Testis (tissue), 2 donors: ENCODE measurements around the gene WBP2.

Experiments
- POLR2A ChIP-seq: fragments of 450-650 bp; IDR thresholded peaks from one replicate; pipeline ENCODE4 v1.6.1; 2017; ENCODE audit warnings: antibody characterized with exemption, mild to moderate bottlenecking, moderate library complexity
- TF ChIP-seq, protein P1 (sequence below), 3 experiments: fragments of 450-650 bp in 2 of 3; fragments of 200-600 bp in 1 of 3; sonication (generic) in 1 of 3; IDR thresholded peaks; one replicate each; pipeline ENCODE4 v1.5.1; 2016 to 2019; ENCODE audit warnings: antibody characterized with exemption in 3 of 3, mild to moderate bottlenecking in 2 of 3, moderate library complexity in 1 of 3

DNA sequence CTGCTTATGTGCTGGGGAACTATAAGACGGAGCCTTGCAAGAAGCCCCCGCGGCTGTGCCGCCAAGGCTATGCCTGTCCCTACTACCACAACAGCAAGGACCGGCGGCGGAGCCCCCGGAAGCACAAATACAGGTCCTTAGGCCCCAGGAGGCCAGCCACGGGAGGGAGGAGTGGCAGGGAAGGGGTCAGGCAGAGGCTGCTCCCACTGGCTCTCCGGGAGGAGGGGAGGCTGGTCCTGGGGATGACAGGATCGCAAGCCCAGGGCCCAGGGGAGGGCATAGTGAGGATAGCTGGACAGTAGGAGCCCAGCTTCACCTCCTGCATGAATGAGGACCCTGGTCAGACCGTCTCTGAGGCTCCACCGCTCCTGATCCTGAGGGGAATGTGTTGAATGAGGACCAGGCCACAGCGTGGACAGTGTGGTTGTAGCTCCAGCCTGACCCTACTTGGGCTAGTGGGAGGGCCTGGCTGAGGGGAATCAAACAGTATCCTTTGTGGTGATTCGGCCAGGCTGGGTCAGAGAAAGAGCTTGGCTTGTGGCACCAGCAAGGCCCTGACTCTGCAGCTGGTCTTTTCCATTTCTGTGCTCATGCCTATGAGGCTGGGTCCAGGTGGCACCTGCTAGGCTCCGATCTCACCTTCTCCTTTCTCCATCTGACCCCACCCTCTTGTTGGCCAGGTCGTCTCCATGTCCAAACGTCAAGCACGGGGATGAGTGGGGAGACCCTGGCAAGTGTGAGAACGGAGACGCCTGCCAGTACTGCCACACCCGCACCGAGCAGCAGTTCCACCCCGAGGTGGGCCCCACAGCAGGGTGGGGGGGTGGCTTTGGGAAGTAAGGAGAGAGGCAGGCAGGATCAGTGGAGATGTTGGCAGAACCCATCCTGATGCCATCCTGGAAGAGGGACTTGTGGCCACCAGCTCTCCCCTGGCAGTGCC, 41.8 kb downstream of the WBP2 start:
- TF ChIP-seq, protein P1, sequence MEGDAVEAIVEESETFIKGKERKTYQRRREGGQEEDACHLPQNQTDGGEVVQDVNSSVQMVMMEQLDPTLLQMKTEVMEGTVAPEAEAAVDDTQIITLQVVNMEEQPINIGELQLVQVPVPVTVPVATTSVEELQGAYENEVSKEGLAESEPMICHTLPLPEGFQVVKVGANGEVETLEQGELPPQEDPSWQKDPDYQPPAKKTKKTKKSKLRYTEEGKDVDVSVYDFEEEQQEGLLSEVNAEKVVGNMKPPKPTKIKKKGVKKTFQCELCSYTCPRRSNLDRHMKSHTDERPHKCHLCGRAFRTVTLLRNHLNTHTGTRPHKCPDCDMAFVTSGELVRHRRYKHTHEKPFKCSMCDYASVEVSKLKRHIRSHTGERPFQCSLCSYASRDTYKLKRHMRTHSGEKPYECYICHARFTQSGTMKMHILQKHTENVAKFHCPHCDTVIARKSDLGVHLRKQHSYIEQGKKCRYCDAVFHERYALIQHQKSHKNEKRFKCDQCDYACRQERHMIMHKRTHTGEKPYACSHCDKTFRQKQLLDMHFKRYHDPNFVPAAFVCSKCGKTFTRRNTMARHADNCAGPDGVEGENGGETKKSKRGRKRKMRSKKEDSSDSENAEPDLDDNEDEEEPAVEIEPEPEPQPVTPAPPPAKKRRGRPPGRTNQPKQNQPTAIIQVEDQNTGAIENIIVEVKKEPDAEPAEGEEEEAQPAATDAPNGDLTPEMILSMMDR (IDR thresholded peaks at IDR 0.05) = no peak
- TF ChIP-seq POLR2A = no peak
